Left ventricle myocardium inferior (tissue), 1 donor: Measurements from ENCODE around the gene LIN28B. TPM values are rescaled to one million over a fixed set of nuclear protein-coding genes. Genes with fewer than 3 reads are reported as not detected.
"Not testable (repeated sequence)": the region's sequence is repeated elsewhere in the genome, so short reads cannot be mapped to it uniquely, and the experiment has no call there.

Experiments
- DNase-seq: peaks from one replicate; pipeline ENCODE4 v3.0.0-alpha.2; 2020
- H3K27ac ChIP-seq: fragments of 200-600 bp; replicated peaks from 2 replicates; pipeline ENCODE4 v1.8.0; 2021
- H3K27me3 ChIP-seq: fragments of 200-600 bp; 2 replicates; pipeline ENCODE4 v1.8.0; 2021; ENCODE audit warnings: low read depth
- H3K36me3 ChIP-seq: fragments of 200-600 bp; 2 replicates; pipeline ENCODE4 v1.8.0; 2021
- H3K4me1 ChIP-seq: fragments of 200-600 bp; 2 replicates; pipeline ENCODE4 v1.8.0; 2021
- H3K4me3 ChIP-seq: fragments of 200-600 bp; 2 replicates; pipeline ENCODE4 v1.8.0; 2021; ENCODE audit warnings: mild to moderate bottlenecking, moderate library complexity
- H3K9me3 ChIP-seq: fragments of 200-600 bp; replicated peaks from 2 replicates; pipeline ENCODE4 v1.8.0; 2021
- intact Hi-C: fragments of 100-400 bp; cut with micrococcal nuclease; formaldehyde crosslinking; loops from one replicate; pipeline ENCODE4 v1.11.0; 2022
- total RNA-seq: library from RNA; stranded (reverse); fragmentation: NEBNext Ultra II Directional; extraction: Animal tissue kit (Norgen Biotek cat#: 25700); gene quantifications from one replicate; pipeline ENCODE4 v1.2.1, GENCODE V29; 2021
- TF ChIP-seq, protein P1 (sequence below): fragments of 200-600 bp; IDR thresholded peaks from 2 replicates; pipeline ENCODE4 v1.8.0; 2021; ENCODE audit warnings: antibody characterized with exemption, mild to moderate bottlenecking, borderline replicate concordance
- donor health status: DM: no; HTN: yes; CAD: no; lungs with severe emphysema.

The LIN28B gene
- total RNA-seq, 1 donor from 2014 or later, result not detected

DNA sequence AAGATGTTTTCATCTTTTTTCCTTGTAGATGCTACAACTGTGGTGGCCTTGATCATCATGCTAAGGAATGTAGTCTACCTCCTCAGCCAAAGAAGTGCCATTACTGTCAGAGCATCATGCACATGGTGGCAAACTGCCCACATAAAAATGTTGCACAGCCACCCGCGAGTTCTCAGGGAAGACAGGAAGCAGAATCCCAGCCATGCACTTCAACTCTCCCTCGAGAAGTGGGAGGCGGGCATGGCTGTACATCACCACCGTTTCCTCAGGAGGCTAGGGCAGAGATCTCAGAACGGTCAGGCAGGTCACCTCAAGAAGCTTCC, 121.4 kb downstream of the LIN28B start:
- Histone ChIP-seq H3K9me3 (no peaks in the 10 kb centered on the region), H3K27me3 (peaks cover 9% of the 10 kb centered on the region), H3K27ac (no peak overlapping the region), H3K36me3 (no peaks in the 10 kb centered on the region), H3K4me3 (no peak overlapping the region), H3K4me1 (peaks cover 7% of the 10 kb centered on the region)
- DNase-seq, result no peak
- intact Hi-C loops, result no loop called here
- TF ChIP-seq, protein P1, sequence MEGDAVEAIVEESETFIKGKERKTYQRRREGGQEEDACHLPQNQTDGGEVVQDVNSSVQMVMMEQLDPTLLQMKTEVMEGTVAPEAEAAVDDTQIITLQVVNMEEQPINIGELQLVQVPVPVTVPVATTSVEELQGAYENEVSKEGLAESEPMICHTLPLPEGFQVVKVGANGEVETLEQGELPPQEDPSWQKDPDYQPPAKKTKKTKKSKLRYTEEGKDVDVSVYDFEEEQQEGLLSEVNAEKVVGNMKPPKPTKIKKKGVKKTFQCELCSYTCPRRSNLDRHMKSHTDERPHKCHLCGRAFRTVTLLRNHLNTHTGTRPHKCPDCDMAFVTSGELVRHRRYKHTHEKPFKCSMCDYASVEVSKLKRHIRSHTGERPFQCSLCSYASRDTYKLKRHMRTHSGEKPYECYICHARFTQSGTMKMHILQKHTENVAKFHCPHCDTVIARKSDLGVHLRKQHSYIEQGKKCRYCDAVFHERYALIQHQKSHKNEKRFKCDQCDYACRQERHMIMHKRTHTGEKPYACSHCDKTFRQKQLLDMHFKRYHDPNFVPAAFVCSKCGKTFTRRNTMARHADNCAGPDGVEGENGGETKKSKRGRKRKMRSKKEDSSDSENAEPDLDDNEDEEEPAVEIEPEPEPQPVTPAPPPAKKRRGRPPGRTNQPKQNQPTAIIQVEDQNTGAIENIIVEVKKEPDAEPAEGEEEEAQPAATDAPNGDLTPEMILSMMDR, result no peak

DNA sequence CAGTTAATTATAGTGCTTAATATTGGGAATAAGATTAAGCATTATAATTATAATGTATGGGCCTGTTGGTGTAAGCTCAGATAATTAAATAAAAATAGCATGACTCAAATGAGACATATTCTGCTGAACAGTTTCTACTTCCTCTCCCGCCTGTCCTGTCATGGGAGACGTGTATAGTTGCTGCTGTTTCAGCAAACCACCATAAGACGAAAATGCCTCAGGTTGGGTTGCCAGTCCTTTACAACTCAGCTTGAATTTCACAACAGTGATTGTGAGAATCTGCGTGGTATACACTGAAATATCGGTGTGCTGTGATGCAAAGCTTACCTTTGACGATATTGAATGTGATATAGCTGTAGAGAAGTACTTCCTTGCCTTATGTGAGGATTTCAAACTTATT, 123.4 kb downstream of the LIN28B start:
- DNase-seq, result no peak
- H3K4me3 ChIP-seq, result no peak overlapping the region
- H3K36me3 ChIP-seq, result no peaks in the 10 kb centered on the region
- H3K4me1 ChIP-seq, result peaks cover 7% of the 10 kb centered on the region
- no peaks in the 10 kb centered on the region for H3K9me3 ChIP-seq
- intact Hi-C loops, result loop anchor here (10.0 kb wide), 1 partner anchor 345 kb away; no protein-coding TSS in a partner anchor
- TF ChIP-seq, protein P1, result no peak
- H3K27me3 ChIP-seq, result peaks cover 9% of the 10 kb centered on the region
- H3K27ac ChIP-seq, result no peak overlapping the region

DNA sequence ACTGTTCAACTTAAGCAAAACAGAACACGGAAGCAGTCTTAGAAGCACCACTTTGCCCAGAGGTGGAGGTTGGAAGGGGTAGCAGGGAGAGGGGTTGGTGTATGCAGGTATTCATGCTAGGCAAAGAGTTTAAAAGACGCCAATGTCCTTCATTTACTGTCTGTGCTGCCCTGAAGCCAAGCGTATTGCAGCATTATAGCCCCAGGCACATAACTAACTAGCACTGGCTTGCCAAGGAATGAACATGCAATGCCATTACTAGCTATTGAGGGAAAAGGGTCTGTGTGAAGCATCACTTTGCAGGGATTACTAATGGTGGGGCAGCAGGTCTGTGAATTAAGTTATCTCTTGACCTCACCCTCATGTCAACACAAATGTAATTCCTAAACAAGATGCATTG, 124.8 kb downstream of the LIN28B start:
- not testable (repeated sequence) for H3K4me3 ChIP-seq, H3K27me3 ChIP-seq, H3K27ac ChIP-seq, H3K9me3 ChIP-seq, H3K4me1 ChIP-seq, DNase-seq, H3K36me3 ChIP-seq
- intact Hi-C loops, result loop anchor here (10.0 kb wide), 1 partner anchor 343 kb away; no protein-coding TSS in a partner anchor

DNA sequence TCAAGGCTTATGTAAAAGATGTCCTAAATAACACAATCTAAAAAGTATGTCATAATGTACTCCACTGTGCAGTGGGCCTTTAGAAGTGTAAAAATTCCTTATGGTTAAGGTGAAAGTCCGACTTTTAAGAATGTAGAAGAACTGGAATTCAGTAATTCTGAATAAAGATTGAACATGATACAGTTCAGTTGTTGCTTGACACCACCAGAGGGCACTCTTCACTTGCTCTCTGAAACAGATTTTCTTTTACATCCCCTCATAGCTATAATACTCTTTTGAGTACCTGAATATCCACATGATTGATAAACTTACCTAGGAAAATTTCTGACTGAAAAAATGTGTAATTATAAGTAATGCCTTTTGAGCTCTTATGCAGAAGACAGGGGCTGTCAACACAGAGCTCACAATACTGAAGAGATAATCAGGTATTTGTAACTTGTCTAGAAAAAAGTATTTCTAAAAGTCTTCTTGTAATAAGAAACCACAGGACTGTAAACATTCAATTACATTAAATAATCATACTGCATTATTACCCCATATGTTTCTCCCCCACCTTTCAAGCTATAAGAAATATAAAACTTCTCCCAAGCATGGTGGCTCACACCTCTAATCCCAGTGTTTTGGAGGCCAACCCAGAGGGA, 130.8 kb downstream of the LIN28B start:
- Histone ChIP-seq H3K9me3 (no peaks in the 10 kb centered on the region), H3K36me3 (no peaks in the 10 kb centered on the region), H3K27ac (no peak overlapping the region), H3K4me1 (peaks cover 8% of the 10 kb centered on the region), H3K27me3 (no peaks in the 10 kb centered on the region), H3K4me3 (no peak overlapping the region)
- TF ChIP-seq, protein P1, result peak; percentile 93
- intact Hi-C loops, result loop anchor here (10.0 kb wide), 1 partner anchor 337 kb away; no protein-coding TSS in a partner anchor
- no peak for DNase-seq

DNA sequence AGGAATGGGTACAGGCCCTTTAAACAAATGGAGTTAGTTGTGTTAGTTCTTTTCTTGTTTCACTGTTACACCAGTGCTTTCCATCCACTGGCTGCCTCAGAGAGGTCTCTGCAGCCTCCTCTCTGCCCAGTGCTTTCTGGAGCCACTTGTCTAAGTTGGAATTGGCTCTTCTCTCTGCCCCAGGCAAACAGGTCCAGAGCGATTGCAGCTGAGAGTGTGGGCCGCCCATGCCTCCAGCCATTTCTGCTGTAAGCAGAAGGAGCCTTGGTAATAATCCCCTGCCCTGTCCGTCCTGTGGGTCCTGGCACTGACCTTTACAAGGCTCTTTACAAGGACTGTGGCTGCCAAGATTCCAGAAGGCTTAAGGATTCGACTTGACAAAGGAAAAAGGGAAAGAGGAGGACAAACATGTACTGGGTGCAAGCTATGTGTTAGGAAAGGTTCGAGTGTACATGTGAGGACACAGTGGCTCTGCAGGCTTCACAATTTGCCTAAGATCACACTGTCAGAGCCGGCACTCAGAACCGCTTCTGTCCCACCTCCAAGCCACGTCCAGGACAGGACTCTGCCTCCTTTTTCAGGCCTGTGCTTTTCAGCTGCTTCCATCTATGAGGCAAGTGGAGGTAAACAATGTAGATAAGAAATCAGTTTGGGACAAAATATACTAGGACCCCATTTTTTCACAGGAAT, 134.4 kb downstream of the LIN28B start:
- H3K27ac ChIP-seq, result no peak overlapping the region
- H3K27me3 ChIP-seq, result no peaks in the 10 kb centered on the region
- no peak overlapping the region for H3K4me3 ChIP-seq
- intact Hi-C loops, result no loop called here
- peaks cover 1% of the 10 kb centered on the region for H3K36me3 ChIP-seq
- no peak for DNase-seq
- peaks cover 8% of the 10 kb centered on the region for H3K4me1 ChIP-seq
- no peaks in the 10 kb centered on the region for H3K9me3 ChIP-seq
- TF ChIP-seq, protein P1, result no peak

DNA sequence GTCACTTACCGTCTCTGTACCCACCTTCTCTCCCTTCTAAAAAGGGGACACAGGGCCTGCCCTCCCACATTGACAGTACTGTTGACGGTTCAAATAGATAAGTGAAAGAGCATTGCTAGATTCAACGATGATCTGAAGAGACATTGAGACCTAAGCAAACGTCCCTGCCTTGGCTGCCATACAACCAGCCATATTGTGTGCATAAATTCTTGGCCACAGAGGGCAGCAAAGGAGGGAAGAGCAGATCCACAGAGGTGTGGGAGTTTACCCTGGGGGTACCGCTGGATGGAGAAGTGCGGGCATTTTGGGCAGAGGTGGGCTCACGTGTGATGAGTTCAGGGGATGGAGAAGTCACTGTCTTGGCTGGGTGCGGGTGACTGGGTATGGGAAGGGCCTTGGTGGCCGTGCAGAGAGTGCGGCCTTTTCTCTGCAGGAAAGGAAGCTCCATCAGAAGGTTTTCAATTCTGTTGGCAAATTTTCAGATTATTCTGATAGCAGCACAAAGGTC, 137.3 kb downstream of the LIN28B start:
- peaks cover 8% of the 10 kb centered on the region for H3K4me1 ChIP-seq
- TF ChIP-seq, protein P1, result no peak
- intact Hi-C loops, result no loop called here
- no peaks in the 10 kb centered on the region for H3K27me3 ChIP-seq
- H3K4me3 ChIP-seq, result no peak overlapping the region
- no peak overlapping the region for H3K27ac ChIP-seq
- peaks cover 28% of the 10 kb centered on the region for H3K36me3 ChIP-seq
- DNase-seq, result no peak
- no peaks in the 10 kb centered on the region for H3K9me3 ChIP-seq
